ENCODE data around the gene NTN1. TPM values are rescaled to one million over a fixed set of nuclear protein-coding genes. Genes with fewer than 3 reads are reported as not detected.
"Not testable (repeated sequence)": the region's sequence is repeated elsewhere in the genome, so short reads cannot be mapped to it uniquely, and the experiment has no call there.

The NTN1 gene
- total RNA-seq, result 10 to 100 TPM in 3 of 4 donors, 1 to 10 TPM in 1; 9.8 to 33.6 (median 17.6) TPM

DNA sequence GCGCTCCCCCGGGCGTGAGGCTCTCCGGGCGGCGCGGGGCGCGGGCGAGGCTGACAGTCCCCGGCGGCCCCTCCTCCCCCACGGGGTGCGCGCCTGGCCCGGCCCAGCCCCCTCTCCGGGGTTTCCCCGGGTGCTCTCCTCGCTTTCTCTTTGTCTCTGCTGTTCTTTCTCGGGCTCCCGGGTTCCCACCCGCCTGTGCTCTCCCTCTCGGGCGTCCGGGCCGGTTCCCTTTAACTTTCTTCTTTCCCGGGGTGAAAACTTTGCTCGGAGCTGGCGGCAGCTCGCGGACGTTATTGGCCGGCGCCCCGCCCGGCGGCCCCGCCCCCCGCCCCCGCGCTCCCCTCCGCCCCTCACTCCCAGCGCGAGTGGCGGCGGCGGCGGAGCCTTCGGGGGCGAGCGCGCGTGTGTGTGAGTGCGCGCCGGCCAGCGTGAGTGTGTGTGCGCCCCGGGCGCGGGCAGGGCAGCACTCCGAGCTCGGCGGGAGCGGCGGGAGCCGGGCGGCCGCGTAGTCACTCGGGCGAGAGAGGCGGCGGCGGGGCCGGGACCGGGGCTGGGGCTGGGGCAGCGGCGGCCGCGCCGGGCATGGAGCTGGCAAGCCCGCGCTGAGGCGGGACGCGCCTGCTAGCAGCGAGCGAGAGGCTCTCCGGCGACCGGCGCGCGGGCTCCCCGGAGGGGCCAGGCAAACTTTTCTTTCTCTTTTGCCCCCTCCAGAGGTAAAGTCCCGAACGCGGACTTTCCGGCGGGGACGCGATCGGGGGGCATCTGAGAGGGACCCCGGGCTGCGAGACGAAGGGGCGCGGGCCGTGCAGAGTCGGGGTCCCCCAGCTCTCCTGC lies at the start of gene NTN1:
TSS of gene NTN1 (plus strand) at position 353 of the 834 bp plus-strand sequence. CDS start 864 bp downstream, outside the sequence.
- no peaks in the 10 kb centered on the region for H3K36me3 ChIP-seq
- H3K27me3 ChIP-seq, result peaks cover 0 to 48% (median 0%) of the 10 kb centered on the region in 4 donors
- H3K27ac ChIP-seq, result peak within 1 kb of the TSS; percentile 75 to 94 (median 91)
- WGBS, 2 donors, result 1% methylated on average over 11 of the region's 111 CpGs; no CpG with 5 or more reads in 1 of the 2 donors
- TF ChIP-seq POLR2A (IDR thresholded peaks at IDR 0.05), result peak in 2 of 4 donors; percentile 43 to 60
- TF ChIP-seq, protein P1, sequence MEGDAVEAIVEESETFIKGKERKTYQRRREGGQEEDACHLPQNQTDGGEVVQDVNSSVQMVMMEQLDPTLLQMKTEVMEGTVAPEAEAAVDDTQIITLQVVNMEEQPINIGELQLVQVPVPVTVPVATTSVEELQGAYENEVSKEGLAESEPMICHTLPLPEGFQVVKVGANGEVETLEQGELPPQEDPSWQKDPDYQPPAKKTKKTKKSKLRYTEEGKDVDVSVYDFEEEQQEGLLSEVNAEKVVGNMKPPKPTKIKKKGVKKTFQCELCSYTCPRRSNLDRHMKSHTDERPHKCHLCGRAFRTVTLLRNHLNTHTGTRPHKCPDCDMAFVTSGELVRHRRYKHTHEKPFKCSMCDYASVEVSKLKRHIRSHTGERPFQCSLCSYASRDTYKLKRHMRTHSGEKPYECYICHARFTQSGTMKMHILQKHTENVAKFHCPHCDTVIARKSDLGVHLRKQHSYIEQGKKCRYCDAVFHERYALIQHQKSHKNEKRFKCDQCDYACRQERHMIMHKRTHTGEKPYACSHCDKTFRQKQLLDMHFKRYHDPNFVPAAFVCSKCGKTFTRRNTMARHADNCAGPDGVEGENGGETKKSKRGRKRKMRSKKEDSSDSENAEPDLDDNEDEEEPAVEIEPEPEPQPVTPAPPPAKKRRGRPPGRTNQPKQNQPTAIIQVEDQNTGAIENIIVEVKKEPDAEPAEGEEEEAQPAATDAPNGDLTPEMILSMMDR (IDR thresholded peaks at IDR 0.05), result no peak
- peaks cover 15 to 59% (median 22%) of the 10 kb centered on the region in 3 donors for H3K4me1 ChIP-seq
- peak within 1 kb of the TSS; percentile 70 to 89 (median 80) for H3K4me3 ChIP-seq
- no peaks in the 10 kb centered on the region for H3K9me3 ChIP-seq
- intact Hi-C loops (cut with DNase I), result loop anchor here (10.0 kb wide), 1 partner anchor 223 kb away; no protein-coding TSS in a partner anchor
- DNase-seq, result no peak

DNA sequence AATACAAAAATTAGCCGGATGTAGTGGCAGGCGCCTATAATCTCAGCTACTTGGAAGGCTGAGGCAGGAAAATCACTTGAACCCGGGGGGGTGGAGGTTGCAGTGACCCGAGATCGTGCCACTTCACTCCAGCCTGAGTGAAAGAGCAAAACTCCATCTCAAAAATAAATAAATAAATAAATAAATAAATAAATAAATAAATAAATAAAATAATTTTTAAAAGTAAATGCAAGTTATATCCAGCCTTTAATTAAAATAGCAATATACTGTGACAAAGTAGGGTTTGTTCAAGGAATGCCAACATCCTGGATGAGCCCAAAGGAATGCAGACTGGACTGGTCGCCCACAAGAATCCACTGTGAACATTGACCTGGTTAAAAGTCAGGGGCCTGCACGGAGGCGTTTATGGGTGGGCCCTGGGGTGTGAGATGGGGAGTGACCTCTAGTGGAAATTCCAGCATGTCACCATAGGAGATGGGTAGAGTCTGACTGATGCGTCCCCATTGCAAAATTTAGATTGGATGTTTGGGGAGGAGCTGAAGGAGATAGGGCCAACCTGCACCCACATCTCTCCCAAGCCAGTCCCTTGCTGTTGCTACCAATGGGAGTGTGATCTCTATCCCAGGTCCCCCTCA lies 46.1 kb upstream of the NTN1 start:
- WGBS, 2 donors, result 84 to 88% methylated on average over 9 of the region's 9 CpGs
- Histone ChIP-seq H3K4me3 (no peak overlapping the region), H3K9me3 (no peaks in the 10 kb centered on the region)

DNA sequence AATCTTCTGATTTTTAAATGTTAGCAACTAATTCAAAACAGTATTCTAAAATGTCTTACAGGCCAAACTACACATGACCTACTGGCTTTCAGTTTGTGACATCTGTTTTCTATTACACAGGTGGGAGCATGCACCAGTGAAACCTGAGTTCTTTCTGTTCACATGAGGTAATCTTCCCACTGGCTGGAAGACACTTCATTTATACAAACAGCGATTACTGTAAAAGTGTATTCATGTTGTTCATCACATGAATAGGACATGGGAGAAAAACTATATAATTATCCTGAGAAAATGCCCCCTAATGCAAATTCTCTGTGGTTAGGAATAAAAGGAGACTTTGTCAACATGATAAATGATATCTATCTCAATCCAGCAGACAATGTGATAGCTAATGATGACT lies 44.7 kb upstream of the NTN1 start:
- H3K27ac ChIP-seq, result no peak overlapping the region
- DNase-seq, result no peak
- H3K4me3 ChIP-seq, result no peak overlapping the region
- H3K9me3 ChIP-seq, result no peaks in the 10 kb centered on the region
- intact Hi-C loops (cut with DNase I), result no loop called here
- no peaks in the 10 kb centered on the region for H3K36me3 ChIP-seq
- H3K4me1 ChIP-seq, result no peaks in the 10 kb centered on the region
- H3K27me3 ChIP-seq, result no peaks in the 10 kb centered on the region
- WGBS, 2 donors, result 73 to 83% methylated on average over 1 of the region's 1 CpG
- TF ChIP-seq, protein P1 (IDR thresholded peaks at IDR 0.05), result no peak
- no peak for TF ChIP-seq POLR2A (IDR thresholded peaks at IDR 0.05)

More for the DNA sequence above, 46.1 kb upstream of the NTN1 start:
- Histone ChIP-seq H3K4me1 (no peaks in the 10 kb centered on the region), H3K27me3 (no peaks in the 10 kb centered on the region), H3K36me3 (no peaks in the 10 kb centered on the region), H3K27ac (no peak overlapping the region)
- intact Hi-C loops (cut with DNase I), result no loop called here
- no peak for TF ChIP-seq POLR2A (IDR thresholded peaks at IDR 0.05)
- TF ChIP-seq, protein P1 (IDR thresholded peaks at IDR 0.05), result no peak
- no peak for DNase-seq

DNA sequence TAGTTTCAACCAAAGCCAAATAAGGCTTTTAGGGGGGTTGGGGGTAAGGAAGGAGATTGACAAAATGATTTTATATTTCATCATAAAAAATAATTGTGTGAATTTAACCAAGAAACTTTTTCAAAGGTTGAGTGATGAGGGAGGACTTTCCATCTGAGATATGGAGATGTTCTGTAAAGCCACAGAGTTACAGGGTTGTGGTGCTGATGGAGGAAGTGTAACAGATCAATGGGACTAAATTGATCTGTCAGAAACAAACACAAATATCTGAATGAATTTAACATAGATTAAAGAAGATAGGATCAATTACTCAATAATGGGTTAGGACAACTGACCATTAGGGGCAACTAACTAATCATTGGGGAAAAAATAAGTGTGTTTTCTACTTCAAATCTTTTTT lies 41.6 kb upstream of the NTN1 start:
- H3K4me1 ChIP-seq, result no peaks in the 10 kb centered on the region
- TF ChIP-seq POLR2A (IDR thresholded peaks at IDR 0.05), result no peak
- TF ChIP-seq, protein P1 (IDR thresholded peaks at IDR 0.05), result no peak
- no peaks in the 10 kb centered on the region for H3K9me3 ChIP-seq
- H3K27ac ChIP-seq, result no peak overlapping the region
- H3K27me3 ChIP-seq, result no peaks in the 10 kb centered on the region
- intact Hi-C loops (cut with DNase I), result no loop called here
- no peak overlapping the region for H3K4me3 ChIP-seq
- no peak for DNase-seq
- H3K36me3 ChIP-seq, result no peaks in the 10 kb centered on the region

DNA sequence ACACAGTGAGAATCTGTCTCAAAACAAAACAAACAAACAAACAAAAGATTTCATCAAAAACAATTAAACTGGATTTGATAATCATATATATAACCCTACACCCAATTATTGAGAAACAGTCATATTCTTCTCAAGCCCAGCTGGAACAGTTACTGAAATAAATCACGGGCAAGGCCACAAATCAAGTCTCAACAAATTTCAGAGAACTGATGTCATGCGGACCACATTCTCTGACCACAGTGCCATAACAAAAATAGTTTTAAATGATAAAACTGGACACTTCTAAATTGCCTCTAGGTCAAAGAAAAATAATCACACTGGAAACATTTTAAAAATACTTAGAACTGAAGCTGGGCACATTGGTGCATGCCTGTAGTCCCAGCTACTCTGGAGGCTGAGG lies 39.9 kb upstream of the NTN1 start:
- no peak for DNase-seq
- Histone ChIP-seq H3K27ac (no peak overlapping the region), H3K27me3 (no peaks in the 10 kb centered on the region), H3K36me3 (no peaks in the 10 kb centered on the region), H3K9me3 (no peaks in the 10 kb centered on the region), H3K4me3 (no peak overlapping the region), H3K4me1 (no peaks in the 10 kb centered on the region)
- intact Hi-C loops (cut with DNase I), result no loop called here
- TF ChIP-seq POLR2A (IDR thresholded peaks at IDR 0.05), result no peak
- TF ChIP-seq, protein P1 (IDR thresholded peaks at IDR 0.05), result no peak
- WGBS, 2 donors, result 69 to 92% methylated on average over 2 of the region's 2 CpGs

DNA sequence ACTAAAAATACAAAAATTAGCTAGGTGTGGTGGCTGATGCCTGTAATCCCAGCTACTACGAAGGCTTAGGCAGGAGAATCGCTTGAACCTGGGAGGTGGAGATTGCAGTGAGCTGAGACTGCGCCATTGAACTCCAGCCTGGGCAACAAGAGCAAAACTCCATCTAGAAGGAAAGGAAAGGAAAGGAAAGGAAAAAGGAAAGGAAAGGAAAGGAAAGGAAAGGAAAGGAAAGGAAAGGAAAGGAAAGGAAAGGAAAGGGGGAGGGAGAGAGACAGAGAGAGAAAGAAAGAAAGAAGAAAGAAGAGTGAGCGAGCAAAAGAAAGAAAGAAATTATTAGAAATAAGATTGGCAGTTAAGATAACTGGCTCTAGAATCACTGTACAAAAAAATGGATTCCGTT lies 37.1 kb upstream of the NTN1 start:
- H3K4me3 ChIP-seq; intact Hi-C loops (cut with DNase I); H3K4me1 ChIP-seq; H3K9me3 ChIP-seq; H3K36me3 ChIP-seq; H3K27me3 ChIP-seq; DNase-seq; H3K27ac ChIP-seq: not testable (repeated sequence)
- WGBS, 2 donors, result 84 to 92% methylated on average over 5 of the region's 5 CpGs
